Gastrocnemius medialis (tissue), 4 donors: ENCODE measurements around the gene LRRC43.

Source experiments
- POLR2A ChIP-seq, 2 donors: fragments of 450-650 bp; IDR thresholded peaks; one replicate each; pipeline ENCODE4 v1.6.1; 2017; ENCODE audit warnings: antibody characterized with exemption in 2 of 2, mild to moderate bottlenecking in 2 of 2, moderate library complexity in 2 of 2
- TF ChIP-seq, protein P1 (sequence below), 5 experiments: fragments of 450-650 bp in 3 of 5; fragments of 200-600 bp in 2 of 5; sonication (generic) in 2 of 5; IDR thresholded peaks in 4 of 5; conservative IDR thresholded peaks in 1 of 5; 1 replicate in 4 of 5; 2 replicates in 1 of 5; pipeline ENCODE4 v1.5.1; 2016 to 2019; ENCODE audit warnings: antibody characterized with exemption in 5 of 5, mild to moderate bottlenecking in 3 of 5, moderate library complexity in 3 of 5

DNA sequence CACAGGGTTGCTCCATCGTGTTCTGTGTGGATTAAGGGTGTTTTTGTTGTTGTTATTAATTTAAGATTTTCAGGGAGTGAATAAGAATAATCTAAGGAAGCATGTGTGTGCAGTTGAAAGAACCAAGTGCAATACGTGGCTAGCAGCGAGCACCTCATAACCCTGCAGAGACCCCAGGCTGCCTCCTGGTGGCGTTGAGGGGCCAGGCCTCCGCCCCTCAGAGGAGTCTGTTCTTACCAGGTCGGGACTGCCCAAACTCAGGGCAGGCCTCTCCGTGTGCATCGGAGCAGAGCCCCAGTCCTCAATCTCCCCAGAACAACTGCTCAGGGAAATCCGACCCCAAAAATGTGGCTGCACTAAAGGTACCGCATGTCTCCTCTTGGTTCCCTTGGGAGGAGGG lies 45.7 kb upstream of the LRRC43 start:
- TF ChIP-seq, protein P1, sequence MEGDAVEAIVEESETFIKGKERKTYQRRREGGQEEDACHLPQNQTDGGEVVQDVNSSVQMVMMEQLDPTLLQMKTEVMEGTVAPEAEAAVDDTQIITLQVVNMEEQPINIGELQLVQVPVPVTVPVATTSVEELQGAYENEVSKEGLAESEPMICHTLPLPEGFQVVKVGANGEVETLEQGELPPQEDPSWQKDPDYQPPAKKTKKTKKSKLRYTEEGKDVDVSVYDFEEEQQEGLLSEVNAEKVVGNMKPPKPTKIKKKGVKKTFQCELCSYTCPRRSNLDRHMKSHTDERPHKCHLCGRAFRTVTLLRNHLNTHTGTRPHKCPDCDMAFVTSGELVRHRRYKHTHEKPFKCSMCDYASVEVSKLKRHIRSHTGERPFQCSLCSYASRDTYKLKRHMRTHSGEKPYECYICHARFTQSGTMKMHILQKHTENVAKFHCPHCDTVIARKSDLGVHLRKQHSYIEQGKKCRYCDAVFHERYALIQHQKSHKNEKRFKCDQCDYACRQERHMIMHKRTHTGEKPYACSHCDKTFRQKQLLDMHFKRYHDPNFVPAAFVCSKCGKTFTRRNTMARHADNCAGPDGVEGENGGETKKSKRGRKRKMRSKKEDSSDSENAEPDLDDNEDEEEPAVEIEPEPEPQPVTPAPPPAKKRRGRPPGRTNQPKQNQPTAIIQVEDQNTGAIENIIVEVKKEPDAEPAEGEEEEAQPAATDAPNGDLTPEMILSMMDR (IDR thresholded peaks at IDR 0.05 in 4 of 5, conservative IDR thresholded peaks at IDR 0.05 in 1 of 5) = no peak
- TF ChIP-seq POLR2A (IDR thresholded peaks at IDR 0.05) = no peak
